ENCODE results near the gene HIVEP3.

DNA sequence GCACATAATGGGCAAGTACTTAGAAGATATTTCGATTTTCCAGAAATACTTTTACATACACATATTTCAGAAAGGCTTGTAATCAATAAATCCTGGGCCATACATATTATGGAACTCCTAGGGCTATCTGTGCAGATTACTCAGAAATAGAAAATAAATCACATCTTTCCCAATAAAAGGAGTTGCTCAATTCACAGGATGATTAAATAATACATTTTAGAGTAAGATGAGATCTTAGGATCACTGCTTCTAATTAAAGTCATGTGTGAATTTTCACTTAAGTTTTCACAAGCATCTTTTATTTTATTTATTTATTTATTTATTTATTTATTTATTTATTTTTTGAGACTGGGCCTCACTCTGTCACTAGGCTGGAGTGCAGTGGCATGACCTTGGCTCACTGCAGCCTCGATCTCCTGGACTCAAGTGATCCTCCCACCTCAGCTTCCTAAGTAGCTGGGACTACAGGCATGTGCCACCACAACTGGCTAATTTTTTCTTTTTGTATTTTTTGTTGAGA lies 144.2 kb downstream of the HIVEP3 start:
- TF ChIP-seq POLR2A (IDR thresholded peaks at IDR 0.05) (no peak), CTCF (IDR thresholded peaks at IDR 0.05) (no peak)

Data from heart left ventricle (tissue), 13 donors.